ENCODE data around the gene NET1. TPM values are rescaled to one million over a fixed set of nuclear protein-coding genes. Genes with fewer than 3 reads are reported as not detected.

Gene NET1
- total RNA-seq, 2 experiments from 2014 or later: 39.8 to 46.3 TPM

DNA sequence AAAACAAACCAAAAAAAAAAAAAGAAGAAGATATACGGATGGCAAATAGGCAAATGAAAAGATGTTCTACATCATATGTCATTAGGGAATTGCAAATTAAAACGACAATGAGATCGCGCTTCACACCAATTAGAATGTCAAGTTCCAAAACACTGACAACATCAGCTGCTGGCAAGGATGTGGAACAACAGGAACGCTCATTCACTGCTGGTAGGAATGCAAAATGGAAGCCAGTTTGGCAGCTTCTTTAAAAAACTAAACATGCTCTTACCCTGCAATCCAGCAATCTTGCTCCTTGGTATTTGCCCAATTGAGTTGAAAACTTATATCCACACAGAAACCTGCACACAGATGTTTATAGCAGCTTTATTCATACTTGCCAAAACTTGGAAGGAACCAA, 52.2 kb downstream of the NET1 start:
- ChIA-PET POLR2A (interaction anchor here (0.6 kb wide), 1 partner anchor 1978 kb away, joined by 4 read pairs; no protein-coding TSS in a partner anchor), CTCF (ENCODE audit: unreplicated experiment) (no interaction called here)
- Histone ChIP-seq H3K9me2 (ENCODE audit: insufficient read depth, low read length) (no peaks in the 10 kb centered on the region), H3K4me2 (ENCODE audit: low read length) (no peak overlapping the region), H3K9me3 (ENCODE audit: low read length) (no peaks in the 10 kb centered on the region), H2AFZ (ENCODE audit: low read length) (no peak overlapping the region), H3K79me2 (ENCODE audit: insufficient read depth, low read depth, low read length) (no peaks in the 10 kb centered on the region), H3K4me3 (ENCODE audit: low read depth, low read length, poor library complexity, severe bottlenecking) (no peak overlapping the region), H3K4me1 (ENCODE audit: insufficient read depth, low read length, poor library complexity, severe bottlenecking) (no peaks in the 10 kb centered on the region), H3K36me3 (ENCODE audit: insufficient read depth, low read length) (peaks cover 14% of the 10 kb centered on the region; the same call in 1 of the 2 replicates), H4K20me1 (ENCODE audit: insufficient read depth, low read length) (no peaks in the 10 kb centered on the region), H3K27ac (ENCODE audit: low read depth, low read length, poor library complexity, severe bottlenecking) (no peak overlapping the region)
- BruUV-seq (replicated peaks): no TSS peak
- no peak for TF ChIP-seq EZH2phosphoT487 (IDR thresholded peaks at IDR 0.05; ENCODE audit: borderline replicate concordance, low read depth, low read length)
- TF ChIP-seq, protein P1, sequence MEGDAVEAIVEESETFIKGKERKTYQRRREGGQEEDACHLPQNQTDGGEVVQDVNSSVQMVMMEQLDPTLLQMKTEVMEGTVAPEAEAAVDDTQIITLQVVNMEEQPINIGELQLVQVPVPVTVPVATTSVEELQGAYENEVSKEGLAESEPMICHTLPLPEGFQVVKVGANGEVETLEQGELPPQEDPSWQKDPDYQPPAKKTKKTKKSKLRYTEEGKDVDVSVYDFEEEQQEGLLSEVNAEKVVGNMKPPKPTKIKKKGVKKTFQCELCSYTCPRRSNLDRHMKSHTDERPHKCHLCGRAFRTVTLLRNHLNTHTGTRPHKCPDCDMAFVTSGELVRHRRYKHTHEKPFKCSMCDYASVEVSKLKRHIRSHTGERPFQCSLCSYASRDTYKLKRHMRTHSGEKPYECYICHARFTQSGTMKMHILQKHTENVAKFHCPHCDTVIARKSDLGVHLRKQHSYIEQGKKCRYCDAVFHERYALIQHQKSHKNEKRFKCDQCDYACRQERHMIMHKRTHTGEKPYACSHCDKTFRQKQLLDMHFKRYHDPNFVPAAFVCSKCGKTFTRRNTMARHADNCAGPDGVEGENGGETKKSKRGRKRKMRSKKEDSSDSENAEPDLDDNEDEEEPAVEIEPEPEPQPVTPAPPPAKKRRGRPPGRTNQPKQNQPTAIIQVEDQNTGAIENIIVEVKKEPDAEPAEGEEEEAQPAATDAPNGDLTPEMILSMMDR (conservative IDR thresholded peaks at IDR 0.05; ENCODE audit: low read length): no peak
- no peak for DNase-seq (ENCODE audit: low spot score)
- intact Hi-C loops (cut with micrococcal nuclease; ENCODE audit: unreplicated experiment): no loop called here

DNA sequence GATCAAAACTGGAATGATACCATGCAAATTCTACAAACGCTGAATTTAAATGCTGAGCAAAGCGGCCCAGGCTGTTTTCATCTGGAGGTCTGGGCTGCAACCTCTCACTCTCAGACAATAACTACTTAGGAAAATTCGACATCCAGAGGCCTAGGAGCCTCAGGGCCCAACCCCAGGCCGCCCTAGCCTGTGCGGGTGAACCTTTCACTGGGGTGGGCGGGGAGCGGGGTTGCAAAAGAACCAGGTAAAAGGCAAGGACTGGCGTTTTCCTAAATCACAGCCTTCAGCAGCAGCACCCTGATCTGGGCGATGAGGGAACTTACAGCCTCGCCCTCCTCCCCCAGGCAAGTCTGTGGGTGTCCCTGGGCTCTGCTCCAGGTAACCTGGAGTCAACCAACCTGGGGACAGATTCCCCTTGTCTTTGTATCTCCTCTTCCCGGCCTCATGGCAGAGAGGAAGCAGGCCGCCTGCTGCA, 53.7 kb downstream of the NET1 start:
- ChIA-PET POLR2A (no interaction called here), CTCF (ENCODE audit: unreplicated experiment) (no interaction called here)
- no peak overlapping the region for H3K4me3 ChIP-seq (ENCODE audit: low read depth, low read length, poor library complexity, severe bottlenecking)
- intact Hi-C loops (cut with micrococcal nuclease; ENCODE audit: unreplicated experiment): no loop called here
- no peak overlapping the region for H3K4me2 ChIP-seq (ENCODE audit: low read length)
- no peaks in the 10 kb centered on the region for H3K9me3 ChIP-seq (ENCODE audit: low read length)
- no peak overlapping the region for H3K27ac ChIP-seq (ENCODE audit: low read depth, low read length, poor library complexity, severe bottlenecking)
- H2AFZ ChIP-seq (ENCODE audit: low read length): no peak overlapping the region
- H3K9me2 ChIP-seq (ENCODE audit: insufficient read depth, low read length): no peaks in the 10 kb centered on the region
- TF ChIP-seq EZH2phosphoT487 (IDR thresholded peaks at IDR 0.05; ENCODE audit: borderline replicate concordance, low read depth, low read length): no peak
- TF ChIP-seq, protein P1 (conservative IDR thresholded peaks at IDR 0.05; ENCODE audit: low read length): no peak
- no peaks in the 10 kb centered on the region for H3K4me1 ChIP-seq (ENCODE audit: insufficient read depth, low read length, poor library complexity, severe bottlenecking)
- BruUV-seq (replicated peaks): no TSS peak
- H3K79me2 ChIP-seq (ENCODE audit: insufficient read depth, low read depth, low read length): no peaks in the 10 kb centered on the region
- H4K20me1 ChIP-seq (ENCODE audit: insufficient read depth, low read length): no peaks in the 10 kb centered on the region
- no peak for DNase-seq (ENCODE audit: low spot score)
- peaks cover 4% of the 10 kb centered on the region; the same call in 1 of the 2 replicates for H3K36me3 ChIP-seq (ENCODE audit: insufficient read depth, low read length)

- CTCF ChIA-PET (ENCODE audit: unreplicated experiment): no interaction called here
Measured at GRCh38 chr10:5466451-5467206, 54.3 kb downstream of the NET1 start.

More at GRCh38 chr10:5466451-5467206, 54.3 kb downstream of the NET1 start:
- intact Hi-C loops (cut with micrococcal nuclease; ENCODE audit: unreplicated experiment): no loop called here
- POLR2A ChIA-PET: interaction anchor here (1.0 kb wide), 1 partner anchor 13 kb away, joined by 3 read pairs; no protein-coding TSS in a partner anchor
- Histone ChIP-seq H3K36me3 (ENCODE audit: insufficient read depth, low read length) (no peaks in the 10 kb centered on the region), H4K20me1 (ENCODE audit: insufficient read depth, low read length) (no peaks in the 10 kb centered on the region), H3K4me2 (ENCODE audit: low read length) (no peak overlapping the region), H2AFZ (ENCODE audit: low read length) (no peak overlapping the region), H3K9me3 (ENCODE audit: low read length) (no peaks in the 10 kb centered on the region), H3K4me1 (ENCODE audit: insufficient read depth, low read length, poor library complexity, severe bottlenecking) (no peaks in the 10 kb centered on the region), H3K9me2 (ENCODE audit: insufficient read depth, low read length) (no peaks in the 10 kb centered on the region), H3K79me2 (ENCODE audit: insufficient read depth, low read depth, low read length) (no peaks in the 10 kb centered on the region), H3K27ac (ENCODE audit: low read depth, low read length, poor library complexity, severe bottlenecking) (no peak overlapping the region), H3K4me3 (ENCODE audit: low read depth, low read length, poor library complexity, severe bottlenecking) (no peak overlapping the region)
- no peak for DNase-seq (ENCODE audit: low spot score)
- BruUV-seq (replicated peaks): no TSS peak
- TF ChIP-seq, protein P1 (conservative IDR thresholded peaks at IDR 0.05; ENCODE audit: low read length): no peak
- TF ChIP-seq EZH2phosphoT487 (IDR thresholded peaks at IDR 0.05; ENCODE audit: borderline replicate concordance, low read depth, low read length): no peak

All from OCI-LY7 (cell line).